Renal cortical epithelial cell (primary cell): ENCODE measurements around the gene KEAP1. TPM values are rescaled to one million over a fixed set of nuclear protein-coding genes. Genes with fewer than 3 reads are reported as not detected.

ENCODE experiments used
- DNase-seq: peaks from one replicate; pipeline ENCODE4 v3.0.0-alpha.2; 2011; ENCODE audit warnings: low read depth
- total RNA-seq: library from RNA; depleted of rRNA; stranded (reverse); fragments of >200 nt; gene quantifications from 2 replicates; pipeline ENCODE4 v1.2.3, GENCODE V29; 2014

Gene KEAP1
- total RNA-seq, 1 donor from 2014 or later = 75.4 TPM

DNA sequence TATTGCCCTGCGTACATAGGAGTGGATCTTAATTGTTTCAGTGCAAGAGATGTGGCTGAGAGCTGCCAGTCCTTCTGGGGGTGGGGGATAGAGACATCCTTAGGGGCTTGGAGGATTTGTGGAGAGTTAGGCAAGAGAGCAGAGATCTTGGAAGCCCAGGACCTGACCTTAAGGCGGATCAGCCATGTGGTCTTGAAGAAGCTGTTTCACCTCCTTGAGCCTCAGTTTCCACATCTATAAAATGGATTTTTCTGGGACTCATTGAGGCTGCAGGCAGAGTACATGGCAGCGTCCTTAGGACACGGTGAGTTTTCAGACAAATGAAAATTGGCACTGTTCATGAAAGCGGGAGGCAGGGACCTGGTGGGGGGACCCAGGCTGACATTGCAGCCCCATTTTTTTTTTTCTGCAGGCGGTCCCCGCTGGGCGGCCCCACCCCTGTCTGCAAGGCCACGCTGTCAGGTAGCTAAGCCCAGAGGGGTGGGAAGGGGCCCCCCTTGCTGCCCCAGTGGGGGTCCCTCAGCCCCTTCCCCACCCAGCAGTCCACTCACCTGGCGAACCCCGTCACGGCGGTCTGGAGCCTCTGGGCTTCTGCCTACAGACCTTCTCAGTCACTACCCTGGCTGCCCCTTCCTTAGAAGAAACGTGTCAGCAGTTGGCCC is 52.8 kb downstream of the KEAP1 start:
- no peak for DNase-seq

DNA sequence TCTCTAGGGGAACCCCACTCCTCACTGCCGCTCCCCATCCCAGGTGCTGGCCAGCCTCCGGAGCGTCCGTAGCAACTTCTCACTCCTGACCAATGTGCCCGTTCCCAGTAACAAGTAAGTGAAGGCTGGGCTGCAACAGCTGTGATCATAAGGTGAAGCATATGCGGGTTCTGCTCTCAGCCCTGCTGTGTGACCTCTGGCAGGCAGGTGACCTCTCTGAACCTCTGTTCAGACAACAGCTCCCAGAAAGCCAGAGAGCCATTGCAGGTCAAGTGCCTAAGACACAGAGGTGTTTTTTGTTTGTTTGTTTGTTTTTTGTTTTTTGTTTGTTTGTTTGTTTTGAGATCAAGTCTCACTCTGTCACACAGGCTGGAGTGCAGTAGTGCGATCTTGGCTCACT is 54.1 kb downstream of the KEAP1 start:
- DNase-seq = no peak

DNA sequence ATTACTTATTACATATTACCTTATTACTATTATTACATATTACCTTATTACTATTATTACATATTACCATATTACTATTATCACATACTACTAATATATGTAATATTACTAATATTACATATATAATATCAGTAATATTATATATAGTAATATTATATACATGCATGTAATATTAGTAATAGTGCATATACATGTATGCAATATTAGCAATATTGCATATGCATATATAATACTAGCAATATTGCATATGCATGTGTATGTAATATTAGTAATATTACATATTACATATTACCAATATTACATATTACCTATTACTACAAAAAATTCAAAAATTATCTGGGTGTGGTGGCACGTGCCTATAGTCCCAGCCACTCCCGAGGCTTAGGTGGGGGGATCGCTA is 60.5 kb downstream of the KEAP1 start:
- no peak for DNase-seq

DNA sequence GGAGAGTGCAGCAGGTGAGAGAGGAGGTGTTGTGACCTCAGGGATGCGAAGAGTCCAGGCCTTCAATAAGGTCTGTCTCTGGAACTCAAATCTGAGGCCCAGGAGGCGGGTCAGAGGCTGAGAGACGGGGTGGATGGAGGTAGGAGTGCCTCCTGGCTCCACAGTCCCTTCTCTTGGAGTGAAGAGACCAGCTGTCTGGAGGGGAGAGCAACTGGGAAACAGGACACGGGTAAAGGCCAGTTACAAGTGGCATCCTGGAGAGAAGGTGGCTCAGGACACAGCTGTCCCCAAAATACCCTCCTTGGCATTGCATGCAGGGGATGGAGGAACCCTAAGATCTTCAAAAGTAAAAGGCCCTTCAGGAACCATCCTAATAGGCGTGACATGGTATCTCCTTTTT is 63.6 kb downstream of the KEAP1 start:
- DNase-seq = no peak

Other genes starting within 250 kb of the KEAP1 start
- 38.4 and 130 TPM in 2 replicates for gene ICAM1, start 232.2 kb downstream of the KEAP1 start, total RNA-seq
- gene ICAM4, start 216.4 kb downstream of the KEAP1 start, total RNA-seq = 0.35 and 0.69 TPM in 2 replicates
- 0.40 and 1.6 TPM in 2 replicates for gene ICAM5, start 213.4 kb downstream of the KEAP1 start, total RNA-seq
- 0.17 and 0.70 TPM in 2 replicates for gene ZGLP1, start 193.5 kb downstream of the KEAP1 start, total RNA-seq
- 22.2 and 47.1 TPM in 2 replicates for gene FDX2, start 187.3 kb downstream of the KEAP1 start, total RNA-seq
- gene RAVER1, start 169.8 kb downstream of the KEAP1 start, total RNA-seq = 8.0 and 33.1 TPM in 2 replicates
- gene ICAM3, start 163.7 kb downstream of the KEAP1 start, total RNA-seq = 2.8 and 7.6 TPM in 2 replicates
- gene TYK2, start 122.8 kb downstream of the KEAP1 start, total RNA-seq = 66.7 and 74.2 TPM in 2 replicates
- 187 and 245 TPM in 2 replicates for gene CDC37, start 99.8 kb downstream of the KEAP1 start, total RNA-seq
- gene PDE4A, start 82.8 kb downstream of the KEAP1 start, total RNA-seq = 1.0 and 8.7 TPM in 2 replicates
- gene S1PR5, start 14.1 kb upstream of the KEAP1 start, total RNA-seq = not detected in 2 replicates
- gene ATG4D, start 40.5 kb upstream of the KEAP1 start, total RNA-seq = 15.6 and 16.3 TPM in 2 replicates
- gene KRI1, start 62.7 kb upstream of the KEAP1 start, total RNA-seq = 5.2 and 14.5 TPM in 2 replicates
- 3.5 and 6.1 TPM in 2 replicates for gene CDKN2D, start 65.6 kb upstream of the KEAP1 start, total RNA-seq
- gene AP1M2, start 84.0 kb upstream of the KEAP1 start, total RNA-seq = 2.0 and 70.5 TPM in 2 replicates
- 46.0 and 48.5 TPM in 2 replicates for gene SLC44A2, start 122.2 kb upstream of the KEAP1 start, total RNA-seq
- 79.4 and 134 TPM in 2 replicates for gene ILF3, start 151.0 kb upstream of the KEAP1 start, total RNA-seq
- 16.0 and 24.4 TPM in 2 replicates for gene QTRT1, start 198.1 kb upstream of the KEAP1 start, total RNA-seq
- gene DNM2, start 214.7 kb upstream of the KEAP1 start, total RNA-seq = 116 and 347 TPM in 2 replicates